CD8-positive, alpha-beta memory T cell (primary cell): Measurements from ENCODE around the gene ERC2. TPM values are rescaled to one million over a fixed set of nuclear protein-coding genes. Genes with fewer than 3 reads are reported as not detected.

Source experiments
- CTCF ChIA-PET: fragments of 350-600 bp; sonication (Branson Sonifier 250); formaldehyde crosslinking; loops from one replicate; lab custom pipeline; 2021; ENCODE audit warnings: antibody characterized with exemption; lab: Charles Lee
- POLR2A ChIA-PET: fragments of 350-600 bp; sonication (Branson Sonifier 250); formaldehyde crosslinking; loops from one replicate; lab custom pipeline; 2021; ENCODE audit warnings: antibody characterized with exemption; lab: Charles Lee
- DNase-seq, 5 donors: peaks; one replicate each; pipeline versions ENCODE4 v3.0.0 to v3.0.0-alpha.2; 2020 to 2022; ENCODE audit warnings: mixed read lengths in 1 of 5
- H3K27ac ChIP-seq: one replicate; pipeline ENCODE4 v1.7.0; 2013; ENCODE audit warnings: low read depth, mild to moderate bottlenecking, low read length, moderate library complexity
- H3K27me3 ChIP-seq: 2 replicates; pipeline ENCODE4 v1.7.0; 2013; ENCODE audit warnings: low read length, mild to moderate bottlenecking; ENCODE audit not compliant: insufficient read depth, poor library complexity, severe bottlenecking
- H3K36me3 ChIP-seq: 2 replicates; pipeline ENCODE4 v1.7.0; 2013; ENCODE audit warnings: mild to moderate bottlenecking, low read length, moderate library complexity; ENCODE audit not compliant: insufficient read depth
- H3K4me1 ChIP-seq: 2 replicates; pipeline ENCODE4 v1.7.0; 2013; ENCODE audit warnings: mild to moderate bottlenecking, low read length, moderate library complexity; ENCODE audit not compliant: insufficient read depth
- H3K4me3 ChIP-seq: 2 replicates; pipeline ENCODE4 v1.7.0; 2013; ENCODE audit warnings: mild to moderate bottlenecking, low read length
- H3K9me3 ChIP-seq: 2 replicates; pipeline ENCODE4 v1.7.0; 2013; ENCODE audit warnings: mild to moderate bottlenecking, low read length
- H3K27ac Mint-ChIP-seq, 8 donors: one replicate each; pipeline ENCODE4 v1.8.0; 2020 to 2021; ENCODE audit warnings: mixed read lengths in 8 of 8, mild to moderate bottlenecking in 6 of 8, inconsistent platforms in 3 of 8, moderate library complexity in 3 of 8
- H3K27me3 Mint-ChIP-seq, 2 donors: one replicate each; pipeline ENCODE4 v1.8.0; 2020 to 2021; ENCODE audit warnings: mixed read lengths in 2 of 2, mild to moderate bottlenecking in 1 of 2, moderate library complexity in 1 of 2
- H3K36me3 Mint-ChIP-seq, 3 donors: one replicate each; pipeline ENCODE4 v1.8.0; 2020 to 2021; ENCODE audit warnings: mixed read lengths in 3 of 3, inconsistent platforms in 1 of 3, mild to moderate bottlenecking in 1 of 3
- H3K4me1 Mint-ChIP-seq, 3 donors: one replicate each; pipeline ENCODE4 v1.8.0; 2020 to 2021; ENCODE audit warnings: mixed read lengths in 3 of 3, inconsistent platforms in 1 of 3, mild to moderate bottlenecking in 1 of 3
- H3K4me3 Mint-ChIP-seq, 7 donors: one replicate each; pipeline ENCODE4 v1.8.0; 2020 to 2021; ENCODE audit warnings: mixed read lengths in 7 of 7, mild to moderate bottlenecking in 6 of 7, moderate library complexity in 4 of 7, inconsistent platforms in 2 of 7
- H3K9me3 Mint-ChIP-seq, 5 donors: one replicate each; pipeline ENCODE4 v1.8.0; 2020 to 2022; ENCODE audit warnings: mixed read lengths in 5 of 5, mild to moderate bottlenecking in 3 of 5, moderate library complexity in 2 of 5, inconsistent platforms in 1 of 5
- polyA plus RNA-seq: library from polyadenylated mRNA; unstranded; fragments of 300-500 nt; fragmentation: Illumina TruSeq; gene quantifications from one replicate; pipeline ENCODE4 v1.2.3, GENCODE V29; 2021
- total RNA-seq, 2 experiments: library from RNA; stranded (reverse); gene quantifications; one replicate each; pipeline ENCODE4 v1.2.3, GENCODE V29; 2021

Gene ERC2
- total and polyA plus RNA-seq, 3 experiments from 2014 or later, result not detected

DNA sequence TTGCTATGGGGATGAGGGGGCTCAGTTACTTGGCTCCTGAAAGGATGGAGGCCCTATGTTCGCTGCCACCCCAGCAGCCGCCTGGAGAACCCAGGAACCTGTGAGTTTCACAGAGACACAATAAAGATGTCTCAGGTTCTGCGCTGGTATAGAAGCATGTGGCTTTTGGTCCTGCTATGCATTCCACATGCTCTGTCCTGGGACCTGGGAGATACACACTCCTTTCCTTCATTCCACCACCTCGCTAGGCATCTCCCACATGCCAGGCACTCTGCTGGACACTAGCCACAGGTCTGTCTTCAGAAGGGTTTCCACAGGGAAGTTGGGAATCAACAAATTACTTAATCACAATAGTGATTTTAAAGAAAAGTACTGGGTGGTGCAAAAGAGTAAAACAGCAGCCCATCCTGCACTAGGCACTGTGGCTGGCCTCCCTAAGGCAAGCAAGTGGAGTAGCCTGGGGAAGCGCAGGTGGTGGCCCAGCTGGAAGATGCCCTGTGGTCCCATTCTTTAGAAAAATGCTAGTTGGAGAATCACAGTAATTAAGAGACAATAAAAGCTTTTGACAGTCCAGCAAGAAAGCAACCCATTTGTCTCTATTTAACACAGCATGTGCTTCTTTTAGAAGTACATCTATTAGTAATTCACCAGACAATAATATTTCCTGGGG is 572.2 kb downstream of the ERC2 start:
- H3K27ac ChIP-seq, result no peak overlapping the region
- no peaks in the 10 kb centered on the region for H3K36me3 ChIP-seq
- H3K27me3 ChIP-seq, result no peaks in the 10 kb centered on the region
- Mint-ChIP-seq H3K9me3 (no peaks in the 10 kb centered on the region), H3K4me1 (no peaks in the 10 kb centered on the region), H3K27ac (no peak overlapping the region), H3K27me3 (peaks cover 0 to 2% of the 10 kb centered on the region in 2 donors), H3K36me3 (no peaks in the 10 kb centered on the region), H3K4me3 (no peak overlapping the region)
- no peaks in the 10 kb centered on the region for H3K9me3 ChIP-seq
- no peak for DNase-seq
- H3K4me1 ChIP-seq, result no peaks in the 10 kb centered on the region
- ChIA-PET POLR2A (no interaction called here), CTCF (no interaction called here)
- H3K4me3 ChIP-seq, result no peak overlapping the region

DNA sequence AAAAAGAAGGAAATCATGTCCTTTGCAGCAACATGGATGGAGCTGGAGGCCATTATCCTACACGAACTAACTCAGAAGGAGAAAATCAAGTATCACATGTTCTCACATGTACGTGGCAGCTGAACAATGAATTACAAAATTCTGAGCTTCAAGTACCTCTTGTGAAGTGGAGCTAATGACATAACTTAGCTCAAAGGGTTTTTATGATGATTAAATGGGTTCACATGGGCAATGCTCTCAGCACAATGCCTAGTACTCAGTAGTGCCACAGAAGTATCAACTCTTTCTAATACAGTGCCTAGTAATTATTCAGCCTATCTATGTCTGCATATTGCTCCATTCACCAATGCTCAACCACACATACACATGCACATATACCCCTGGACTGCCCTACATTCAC is 573.7 kb downstream of the ERC2 start:
- no peaks in the 10 kb centered on the region for H3K4me1 Mint-ChIP-seq
- CTCF ChIA-PET, result no interaction called here
- no peaks in the 10 kb centered on the region for H3K36me3 ChIP-seq
- no peaks in the 10 kb centered on the region for H3K36me3 Mint-ChIP-seq
- no peaks in the 10 kb centered on the region for H3K27me3 ChIP-seq
- H3K4me1 ChIP-seq, result no peaks in the 10 kb centered on the region
- H3K9me3 Mint-ChIP-seq, result peaks cover 0 to 2% (median 0%) of the 10 kb centered on the region in 5 donors
- no peak for DNase-seq
- POLR2A ChIA-PET, result no interaction called here
- H3K4me3 ChIP-seq, result no peak overlapping the region
- H3K27me3 Mint-ChIP-seq, result peaks cover 0 to 2% of the 10 kb centered on the region in 2 donors
- H3K9me3 ChIP-seq, result no peaks in the 10 kb centered on the region
- H3K4me3 Mint-ChIP-seq, result no peak overlapping the region
- no peak overlapping the region for H3K27ac ChIP-seq
- H3K27ac Mint-ChIP-seq, result no peak overlapping the region

DNA sequence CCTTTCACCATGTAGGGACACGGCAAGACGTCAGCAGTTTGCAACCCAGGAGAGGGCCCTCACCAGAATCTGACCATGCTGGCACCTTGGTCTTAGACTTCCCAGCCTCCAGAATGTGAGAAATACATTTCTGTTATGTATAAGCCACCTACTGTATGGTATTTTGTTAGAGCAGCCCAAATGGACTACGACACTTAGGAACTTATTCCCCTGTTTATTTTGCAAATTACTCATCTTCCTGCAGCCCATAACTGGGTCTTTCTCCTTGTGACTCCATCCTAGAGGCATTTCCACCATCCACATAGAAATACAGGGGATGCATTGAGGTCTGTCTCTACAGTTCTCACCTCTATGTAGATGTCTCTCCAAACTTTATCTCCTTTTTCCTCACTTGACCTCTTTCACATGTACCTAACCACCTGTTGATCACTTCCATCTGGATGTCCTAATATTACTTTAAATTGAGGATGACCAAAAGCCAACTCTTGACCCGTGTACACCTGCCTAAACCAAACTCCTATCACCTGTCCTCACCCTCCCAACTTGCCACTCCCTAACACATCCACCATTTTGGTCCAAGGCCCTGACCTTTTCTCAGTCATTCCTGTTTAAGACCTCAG is 575.1 kb downstream of the ERC2 start:
- DNase-seq, result no peak
- Mint-ChIP-seq H3K27ac (no peak overlapping the region), H3K27me3 (peaks cover 0 to 2% of the 10 kb centered on the region in 2 donors), H3K9me3 (peaks cover 0 to 2% (median 0%) of the 10 kb centered on the region in 5 donors), H3K4me1 (no peaks in the 10 kb centered on the region), H3K4me3 (no peak overlapping the region), H3K36me3 (no peaks in the 10 kb centered on the region)
- Histone ChIP-seq H3K36me3 (no peaks in the 10 kb centered on the region), H3K27ac (no peak overlapping the region), H3K27me3 (no peaks in the 10 kb centered on the region), H3K9me3 (no peaks in the 10 kb centered on the region), H3K4me1 (no peaks in the 10 kb centered on the region), H3K4me3 (no peak overlapping the region)
- CTCF ChIA-PET, result no interaction called here
- POLR2A ChIA-PET, result no interaction called here

DNA sequence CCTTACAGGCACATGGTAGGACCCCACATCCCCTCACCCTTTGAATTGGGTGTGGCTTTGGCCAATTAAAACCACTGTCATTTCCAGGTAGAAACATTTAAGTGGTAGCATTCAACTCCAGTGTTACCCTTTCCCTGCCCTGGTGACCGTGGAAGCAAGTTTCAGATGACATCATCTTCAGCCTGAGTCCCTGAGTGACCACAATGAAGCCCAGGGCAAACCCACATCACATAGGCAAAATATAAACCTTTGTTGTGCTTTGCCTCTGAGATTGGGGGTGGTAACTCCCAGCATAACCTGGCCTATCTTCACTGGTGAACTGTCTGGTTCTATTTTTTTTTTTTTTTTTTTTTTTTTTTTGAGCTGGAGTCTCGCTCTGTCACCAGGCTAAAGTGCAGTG is 577.2 kb downstream of the ERC2 start:
- CTCF ChIA-PET, result interaction anchor here (0.7 kb wide), 1 partner anchor 14 kb away, joined by 3 read pairs; no protein-coding TSS in a partner anchor
- no peak overlapping the region for H3K27ac Mint-ChIP-seq

DNA sequence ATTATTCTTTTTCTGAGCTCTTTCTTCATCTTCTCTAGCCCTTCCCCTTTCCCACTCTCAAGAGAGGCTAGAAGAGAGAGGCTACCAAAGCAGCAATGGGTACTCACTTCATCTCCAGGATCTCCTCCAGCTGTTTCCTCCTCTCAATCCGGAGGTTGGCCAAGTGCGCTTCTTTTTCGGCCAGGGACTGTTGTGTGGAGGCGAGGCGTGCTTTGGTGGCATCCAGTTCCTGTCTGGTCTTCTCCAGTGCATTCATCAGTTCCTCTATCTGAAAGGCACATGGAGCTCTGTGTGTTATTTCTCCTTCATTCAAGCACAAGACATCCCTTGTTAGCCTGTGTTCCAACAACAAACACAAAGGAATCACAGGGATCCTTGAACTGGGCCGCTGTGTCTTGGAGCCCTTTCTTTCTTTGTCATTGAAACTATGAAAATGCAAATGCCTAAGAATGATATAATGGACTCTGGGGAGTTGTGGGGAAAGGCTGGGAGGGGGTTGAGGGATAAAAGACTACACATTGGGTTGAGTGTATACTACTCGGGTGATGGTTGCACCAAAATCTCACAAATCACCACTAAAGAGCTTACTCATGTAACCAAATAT is 579.9 kb downstream of the ERC2 start:
- H3K27ac Mint-ChIP-seq, result no peak overlapping the region
- CTCF ChIA-PET, result no interaction called here

More for the DNA sequence above, 577.2 kb downstream of the ERC2 start:
- Histone ChIP-seq H3K9me3 (no peaks in the 10 kb centered on the region), H3K36me3 (no peaks in the 10 kb centered on the region), H3K4me3 (no peak overlapping the region), H3K4me1 (no peaks in the 10 kb centered on the region), H3K27ac (no peak overlapping the region), H3K27me3 (no peaks in the 10 kb centered on the region)
- H3K9me3 Mint-ChIP-seq, result peaks cover 0 to 2% (median 0%) of the 10 kb centered on the region in 5 donors
- DNase-seq, result no peak
- H3K36me3 Mint-ChIP-seq, result no peaks in the 10 kb centered on the region
- no peaks in the 10 kb centered on the region for H3K4me1 Mint-ChIP-seq
- H3K27me3 Mint-ChIP-seq, result peaks cover 0 to 2% of the 10 kb centered on the region in 2 donors
- POLR2A ChIA-PET, result no interaction called here
- no peak overlapping the region for H3K4me3 Mint-ChIP-seq

DNA sequence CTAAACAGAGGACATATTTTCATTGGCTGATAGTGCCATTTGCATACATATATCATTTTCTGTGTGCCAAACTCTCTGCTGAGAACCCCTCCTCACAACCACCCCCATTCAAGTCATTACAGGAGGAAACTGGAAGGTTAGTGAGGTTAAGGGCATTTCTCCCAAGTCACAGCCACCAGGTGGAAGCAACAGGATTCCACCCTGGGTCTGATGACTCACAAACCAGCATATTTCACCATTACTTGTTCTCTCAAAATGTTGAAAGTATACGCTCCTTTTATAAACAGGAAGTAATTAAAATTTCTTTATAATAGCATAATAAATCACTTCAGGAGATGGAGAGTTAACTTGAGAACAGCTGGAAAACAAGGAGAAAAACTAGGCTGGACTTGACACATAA is 582.5 kb downstream of the ERC2 start:
- H3K4me1 Mint-ChIP-seq, result no peaks in the 10 kb centered on the region
- DNase-seq, result no peak
- Histone ChIP-seq H3K4me1 (no peaks in the 10 kb centered on the region), H3K9me3 (no peaks in the 10 kb centered on the region), H3K36me3 (no peaks in the 10 kb centered on the region), H3K4me3 (no peak overlapping the region), H3K27me3 (no peaks in the 10 kb centered on the region), H3K27ac (no peak overlapping the region)
- no peak overlapping the region for H3K27ac Mint-ChIP-seq
- POLR2A ChIA-PET, result no interaction called here
- CTCF ChIA-PET, result no interaction called here
- no peaks in the 10 kb centered on the region for H3K36me3 Mint-ChIP-seq
- H3K27me3 Mint-ChIP-seq, result no peaks in the 10 kb centered on the region
- peaks cover 0 to 2% (median 0%) of the 10 kb centered on the region in 5 donors for H3K9me3 Mint-ChIP-seq
- no peak overlapping the region for H3K4me3 Mint-ChIP-seq

More for the DNA sequence above, 579.9 kb downstream of the ERC2 start:
- Mint-ChIP-seq H3K9me3 (peaks cover 0 to 2% (median 0%) of the 10 kb centered on the region in 5 donors), H3K36me3 (no peaks in the 10 kb centered on the region), H3K27me3 (no peaks in the 10 kb centered on the region), H3K4me1 (no peaks in the 10 kb centered on the region), H3K4me3 (no peak overlapping the region)
- H3K4me3 ChIP-seq, result no peak overlapping the region
- no peak overlapping the region for H3K27ac ChIP-seq
- no peak for DNase-seq
- H3K9me3 ChIP-seq, result no peaks in the 10 kb centered on the region
- no peaks in the 10 kb centered on the region for H3K27me3 ChIP-seq
- POLR2A ChIA-PET, result no interaction called here
- no peaks in the 10 kb centered on the region for H3K4me1 ChIP-seq
- no peaks in the 10 kb centered on the region for H3K36me3 ChIP-seq

DNA sequence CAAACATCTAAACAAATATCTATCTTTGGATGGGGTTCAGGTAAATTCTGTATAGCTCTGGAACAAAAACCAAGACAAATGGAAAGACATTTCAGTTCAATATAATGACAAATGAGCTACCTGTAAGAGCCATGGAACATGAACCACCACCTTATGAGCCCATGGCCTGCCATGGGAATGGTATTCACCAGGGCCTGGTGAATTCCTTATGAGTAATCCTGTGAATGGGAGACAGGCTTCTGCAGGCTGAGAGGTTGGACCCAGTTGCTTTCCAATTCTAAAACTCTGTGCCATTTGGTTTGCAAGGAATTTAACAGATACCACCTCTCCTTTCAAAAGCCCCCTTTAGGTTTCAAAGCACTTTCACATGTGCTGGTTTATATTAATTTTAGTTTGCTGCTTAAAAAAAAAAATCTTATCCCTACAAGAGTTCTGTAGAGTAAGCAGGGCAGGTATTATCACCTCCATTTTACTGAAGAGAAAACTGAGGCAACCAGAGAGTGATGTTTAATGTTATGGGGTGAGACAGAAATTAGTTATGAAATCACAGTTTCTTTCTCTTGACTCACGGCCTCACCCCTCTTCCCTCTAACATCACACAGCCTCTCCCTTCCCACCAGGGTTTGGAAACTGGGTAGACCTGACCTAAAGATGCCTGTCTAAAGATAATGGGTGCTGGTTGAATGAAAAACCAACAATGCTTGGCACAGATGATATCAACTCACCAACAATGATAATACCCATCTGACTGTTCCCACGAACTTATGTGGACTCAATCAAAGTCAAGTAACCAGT is 583.6 kb downstream of the ERC2 start:
- H3K36me3 Mint-ChIP-seq, result no peaks in the 10 kb centered on the region
- Histone ChIP-seq H3K4me1 (no peaks in the 10 kb centered on the region), H3K9me3 (no peaks in the 10 kb centered on the region), H3K4me3 (no peak overlapping the region), H3K27ac (no peak overlapping the region), H3K27me3 (no peaks in the 10 kb centered on the region), H3K36me3 (no peaks in the 10 kb centered on the region)
- H3K4me1 Mint-ChIP-seq, result no peaks in the 10 kb centered on the region
- no peak overlapping the region for H3K27ac Mint-ChIP-seq
- POLR2A ChIA-PET, result no interaction called here
- H3K9me3 Mint-ChIP-seq, result peaks cover 0 to 1% (median 0%) of the 10 kb centered on the region in 5 donors
- H3K27me3 Mint-ChIP-seq, result no peaks in the 10 kb centered on the region
- no peak overlapping the region for H3K4me3 Mint-ChIP-seq
- no peak for DNase-seq
- CTCF ChIA-PET, result no interaction called here

DNA sequence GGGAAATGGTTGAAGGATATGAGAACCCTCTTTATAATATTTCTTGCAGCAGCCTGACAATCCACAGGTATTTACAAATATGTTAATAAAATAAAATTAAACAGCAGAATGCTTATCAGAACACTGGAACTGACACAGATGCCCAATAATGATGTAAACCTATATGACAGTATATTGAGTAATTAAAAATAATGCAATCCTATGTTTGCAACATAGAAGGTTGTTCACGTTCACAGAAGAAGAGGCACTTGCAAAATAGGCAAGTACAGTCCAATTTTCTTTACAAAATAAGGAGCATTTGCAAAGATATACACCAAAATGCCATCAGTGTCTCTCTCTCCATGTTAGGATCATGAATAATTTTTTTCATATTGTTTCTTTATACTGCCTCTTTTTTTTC is 584.2 kb downstream of the ERC2 start:
- no peak overlapping the region for H3K27ac Mint-ChIP-seq
- no peaks in the 10 kb centered on the region for H3K27me3 Mint-ChIP-seq
- ChIA-PET CTCF (no interaction called here), POLR2A (no interaction called here)
- Histone ChIP-seq H3K4me1 (no peaks in the 10 kb centered on the region), H3K4me3 (no peak overlapping the region), H3K36me3 (no peaks in the 10 kb centered on the region), H3K27ac (no peak overlapping the region), H3K9me3 (no peaks in the 10 kb centered on the region), H3K27me3 (no peaks in the 10 kb centered on the region)
- DNase-seq, result no peak
- H3K4me1 Mint-ChIP-seq, result no peaks in the 10 kb centered on the region
- H3K36me3 Mint-ChIP-seq, result no peaks in the 10 kb centered on the region
- no peak overlapping the region for H3K4me3 Mint-ChIP-seq
- no peaks in the 10 kb centered on the region for H3K9me3 Mint-ChIP-seq
